Kidney (tissue), 14 donors: ENCODE measurements around the gene SS18L1. TPM values are rescaled to one million over a fixed set of nuclear protein-coding genes. Genes with fewer than 3 reads are reported as not detected.

Experiments
- DNase-seq, 5 donors: peaks; one replicate each; pipeline ENCODE4 v3.0.0-alpha.2; 2013 to 2020
- FAIRE-seq: peaks from 2 replicates; lab custom pipeline; 2012; peaks lifted over from hg19 to GRCh38; lab: Jason Lieb, UNC
- H3K27ac ChIP-seq, 2 donors: one replicate each; pipeline ENCODE4 v1.7.0; 2013; ENCODE audit warnings: low read depth in 2 of 2, low read length in 2 of 2, inconsistent platforms in 1 of 2
- H3K27me3 ChIP-seq: one replicate; pipeline ENCODE4 v1.7.1; 2013; ENCODE audit warnings: low read length, inconsistent platforms; ENCODE audit not compliant: control insufficient read depth, insufficient read depth
- H3K36me3 ChIP-seq, 3 donors: one replicate each; pipeline versions ENCODE4 v1.7.0 to v1.7.1; 2013; ENCODE audit warnings: low read length in 3 of 3, control low read depth in 1 of 3, inconsistent platforms in 1 of 3; ENCODE audit not compliant: insufficient read depth in 3 of 3, control insufficient read depth in 2 of 3
- H3K4me1 ChIP-seq, 3 donors: one replicate each; pipeline versions ENCODE4 v1.7.0 to v1.7.1; 2013; ENCODE audit warnings: low read length in 3 of 3, inconsistent platforms in 1 of 3, low read depth in 1 of 3; ENCODE audit not compliant: control insufficient read depth in 2 of 3, insufficient read depth in 2 of 3
- H3K4me3 ChIP-seq, 3 donors: one replicate each; pipeline versions ENCODE4 v1.7.0 to v1.8.1; 2013; ENCODE audit warnings: low read length in 3 of 3, control low read depth in 1 of 3, inconsistent platforms in 1 of 3
- H3K9ac ChIP-seq, 3 donors: one replicate each; pipeline versions ENCODE4 v1.7.0 to v1.7.1; 2013; ENCODE audit warnings: low read length in 3 of 3, control low read depth in 1 of 3, inconsistent platforms in 1 of 3
- H3K9me3 ChIP-seq, 3 donors: one replicate each; pipeline versions ENCODE4 v1.7.0 to v1.7.1; 2013; ENCODE audit warnings: low read length in 3 of 3, control low read depth in 1 of 3, inconsistent platforms in 1 of 3; ENCODE audit not compliant: control insufficient read depth in 2 of 3, insufficient read depth in 1 of 3
- CTCF ChIP-seq: IDR thresholded peaks from 3 replicates; pipeline ENCODE4 v1.5.1; 2012; ENCODE audit warnings: mild to moderate bottlenecking, moderate library complexity, borderline replicate concordance; ENCODE audit not compliant: insufficient read depth; ENCODE audit errors: extremely low read depth
- intact Hi-C: fragments of 100-400 bp; cut with DNase I; formaldehyde crosslinking; loops from one replicate; pipeline ENCODE4 v1.11.1; 2022
- polyA plus RNA-seq: library from polyadenylated mRNA; stranded (reverse); fragments of 350-450 nt; fragmentation: Illumina TruSeq; extraction: RNeasy Lipid Tissue Mini Kit (QIAGEN cat#74804); gene quantifications from one replicate; pipeline ENCODE4 v1.2.3, GENCODE V29; 2014; ENCODE audit warnings: low read depth, low replicate concordance; ENCODE audit not compliant: insufficient read depth
- total RNA-seq: library from RNA; stranded (reverse); fragmentation: NEBNext Ultra II Directional; extraction: Animal tissue kit (Norgen Biotek cat#: 25700); gene quantifications from one replicate; pipeline ENCODE4 v1.2.1, GENCODE V29; 2021
- donor health status: control.
- donor health status: control.
- donor health status: control.
- donor health status: control.
- donor health status: control.
- donor health status: DM: yes; HTN: yes; CAD: no.
- donor health status: Normal renal cell carcinoma (clear cell type).

SS18L1 gene
- total and polyA plus RNA-seq, 2 donors from 2014 or later: 6.5 to 12.0 TPM

- TF ChIP-seq CTCF: no peak
- intact Hi-C loops: no loop called here
- peaks cover 0 to 6% (median 0%) of the 10 kb centered on the region in 3 donors for H3K4me1 ChIP-seq
Observed at GRCh38 chr20:62183426-62184142, 40.0 kb downstream of the SS18L1 start.

GRCh38 chr20:62186096-62186426, 42.5 kb downstream of the SS18L1 start:
- intact Hi-C loops: no loop called here
- TF ChIP-seq CTCF: no peak
- peaks cover 0 to 6% (median 0%) of the 10 kb centered on the region in 3 donors for H3K4me1 ChIP-seq
- no peak overlapping the region for H3K4me3 ChIP-seq
- H3K27ac ChIP-seq: no peak overlapping the region
- H3K36me3 ChIP-seq: no peaks in the 10 kb centered on the region
- no peaks in the 10 kb centered on the region for H3K27me3 ChIP-seq
- H3K9ac ChIP-seq: no peak overlapping the region
- FAIRE-seq (no peak), DNase-seq (no peak)
- no peaks in the 10 kb centered on the region for H3K9me3 ChIP-seq

More at GRCh38 chr20:62183426-62184142, 40.0 kb downstream of the SS18L1 start:
- DNase-seq (peak in 1 of 5 donors; percentile 15), FAIRE-seq (no peak)
- Histone ChIP-seq H3K4me3 (peak overlapping the region; percentile 92 to 97 (median 94)), H3K9me3 (no peaks in the 10 kb centered on the region), H3K27ac (peak overlapping the region in 1 of 2 donors; percentile 93), H3K36me3 (peaks cover 0 to 8% (median 5%) of the 10 kb centered on the region in 3 donors), H3K9ac (peak overlapping the region; percentile 83 to 92 (median 90)), H3K27me3 (no peaks in the 10 kb centered on the region)

DNA sequence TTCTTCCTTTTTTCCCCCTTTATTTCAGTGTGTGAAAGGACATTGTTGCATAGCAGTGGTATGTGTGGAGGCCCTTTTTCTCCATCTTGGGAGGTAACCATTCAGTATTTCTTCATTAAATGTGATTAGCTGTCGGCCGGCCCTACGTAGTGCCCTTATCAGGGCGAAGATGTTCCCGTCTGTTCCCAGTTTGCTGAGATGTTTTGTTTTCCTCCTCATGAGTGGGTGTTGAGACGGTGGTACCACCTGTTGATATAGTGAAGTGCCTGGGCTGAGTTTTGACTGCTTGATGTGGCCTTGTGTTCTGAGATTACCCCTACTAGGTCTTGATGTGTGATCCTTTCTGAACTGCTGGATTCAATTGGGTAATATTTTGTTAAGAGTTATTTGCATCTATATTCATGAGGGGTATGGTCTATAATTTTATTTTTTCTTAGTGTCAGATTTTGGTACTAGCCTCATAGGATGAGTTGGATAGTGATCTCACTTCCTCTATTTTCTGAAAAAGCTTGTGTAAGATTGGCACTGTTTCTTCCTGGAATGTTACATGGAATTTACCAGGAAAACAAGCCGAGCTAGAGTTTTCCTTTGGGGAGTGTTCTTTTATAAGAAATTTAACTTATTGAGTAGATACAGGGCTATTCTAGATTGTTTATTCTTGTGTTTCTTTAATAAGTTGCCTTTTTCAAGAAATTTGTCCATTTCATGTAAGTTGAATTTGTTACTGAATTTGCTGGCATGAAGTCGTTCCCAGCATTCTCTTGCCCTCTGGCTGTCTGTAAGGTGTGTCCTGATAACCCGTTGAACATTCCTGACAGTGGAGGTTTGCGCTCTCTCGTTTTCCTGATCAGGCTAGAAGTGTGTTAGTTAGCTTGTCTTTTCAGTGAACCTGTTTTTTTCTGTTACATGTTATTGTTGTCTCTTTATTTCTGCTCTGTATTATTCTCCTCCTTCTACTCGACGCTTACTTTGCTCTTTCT, 43.6 kb downstream of the SS18L1 start:
- Histone ChIP-seq H3K27me3 (no peaks in the 10 kb centered on the region), H3K27ac (no peak overlapping the region), H3K9me3 (no peaks in the 10 kb centered on the region), H3K4me1 (peaks cover 0 to 6% (median 0%) of the 10 kb centered on the region in 3 donors), H3K9ac (no peak overlapping the region), H3K4me3 (no peak overlapping the region), H3K36me3 (no peaks in the 10 kb centered on the region)
- DNase-seq: no peak
- no peak for FAIRE-seq
- no peak for TF ChIP-seq CTCF
- intact Hi-C loops: no loop called here
